DLD1 (cell line): ENCODE results near the gene MAP2K3.

ENCODE experiments used
- in situ Hi-C: cut with HindIII; loops from 2 replicates; pipeline ENCODE4 v1.10.0; 2017; ENCODE audit warnings: low sequenced_read_pairs

The MAP2K3 gene

GRCh38 chr17:21284319-21285163 is at the start of gene MAP2K3:
Gene MAP2K3 (plus strand): TSS chr17:21284711. CDS start chr17:21284921, 210 bp downstream.
- in situ Hi-C loops, result no loop called here

DNA sequence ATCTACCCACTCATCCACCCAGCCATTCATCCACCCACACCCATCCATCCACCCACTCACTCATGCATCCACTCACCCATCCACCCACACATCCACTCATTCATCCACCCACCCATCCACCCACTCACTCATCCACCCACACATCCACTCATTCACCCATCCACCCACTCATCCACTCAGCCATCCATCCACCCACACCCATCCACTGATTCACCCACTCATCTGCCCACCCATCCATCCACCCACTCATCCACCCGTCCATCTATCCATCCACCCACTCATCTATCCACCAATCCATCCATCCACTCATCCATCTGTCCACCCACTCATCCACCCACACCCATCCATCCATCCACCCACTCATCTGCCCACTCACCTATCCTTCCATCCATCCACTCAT is 48.6 kb upstream of the MAP2K3 start:
- in situ Hi-C loops, result no loop called here

GRCh38 chr17:21239680-21240368 is 44.7 kb upstream of the MAP2K3 start:
- in situ Hi-C loops, result no loop called here

DNA sequence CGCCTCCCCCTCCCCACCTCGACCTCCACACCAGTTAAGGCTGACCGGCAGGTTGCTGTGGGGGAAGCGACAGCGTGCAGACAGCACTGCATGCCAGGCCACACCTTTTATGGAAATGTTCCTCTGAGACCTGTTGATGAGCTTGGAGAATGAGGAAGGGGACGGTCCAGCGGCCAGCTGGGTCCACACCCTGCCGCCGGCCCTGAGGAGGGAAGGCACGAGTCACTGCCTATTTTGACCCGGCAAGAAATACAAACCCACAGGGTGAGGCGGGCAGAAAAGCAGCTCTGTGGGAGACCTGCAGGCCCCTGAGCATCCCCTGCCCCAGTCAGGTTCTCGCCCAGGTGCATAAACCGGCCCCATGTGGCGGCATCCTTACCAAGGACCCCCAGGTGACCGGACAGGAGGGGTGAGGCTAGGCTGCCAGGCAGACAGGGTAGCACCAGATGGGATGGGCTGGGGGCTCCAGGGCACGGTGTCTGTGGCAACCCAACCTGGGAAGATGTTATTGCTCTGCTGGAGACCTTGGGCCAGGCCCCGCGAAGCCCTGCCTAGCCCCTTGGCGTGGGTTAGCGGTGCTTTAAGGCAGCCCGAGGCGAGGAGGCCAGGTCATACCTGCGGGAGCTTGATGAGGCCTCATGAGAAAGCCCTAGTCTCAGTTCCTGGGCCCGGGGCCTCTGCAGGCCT is 44.0 kb upstream of the MAP2K3 start:
- in situ Hi-C loops, result no loop called here

GRCh38 chr17:21241564-21241963 is 42.9 kb upstream of the MAP2K3 start:
- in situ Hi-C loops, result no loop called here

- in situ Hi-C loops, result no loop called here
Observed at GRCh38 chr17:21242026-21242697, 42.3 kb upstream of the MAP2K3 start.

DNA sequence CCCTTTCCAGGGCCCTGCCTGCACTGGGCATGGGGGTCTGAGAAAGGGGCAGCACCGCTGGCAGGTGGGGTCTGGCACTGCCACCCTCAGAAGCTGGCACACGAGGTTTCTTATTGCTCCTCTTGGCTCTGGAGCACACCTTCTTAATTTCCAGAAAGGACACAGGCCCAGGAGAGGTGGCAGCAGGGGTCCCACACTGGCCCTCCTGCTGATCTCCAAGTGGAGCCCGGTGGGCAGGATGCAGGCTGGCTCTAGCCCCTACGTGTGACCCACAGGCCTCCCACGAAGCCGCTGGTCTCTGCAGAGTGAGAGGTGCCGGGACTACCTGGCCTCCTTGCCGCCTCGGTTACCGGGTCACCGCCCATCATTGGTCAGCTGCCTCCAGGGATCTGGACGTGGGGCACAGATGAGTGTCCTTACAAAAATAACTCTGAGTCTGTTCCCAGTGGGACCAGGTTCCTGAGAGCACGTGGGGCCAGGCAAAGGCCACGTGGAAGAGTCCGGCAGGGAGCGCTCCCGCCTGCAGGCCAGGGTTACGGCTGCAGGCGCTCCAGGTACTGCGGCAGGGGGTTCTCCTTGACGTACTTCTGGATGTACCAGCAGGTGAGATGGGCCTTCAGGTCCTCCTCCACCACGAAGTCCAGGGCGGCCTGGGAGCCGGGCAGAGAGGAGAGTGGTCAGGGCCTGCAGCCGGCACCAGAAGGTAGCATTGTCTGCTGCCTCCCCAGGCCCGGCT is 41.6 kb upstream of the MAP2K3 start:
- in situ Hi-C loops, result no loop called here

GRCh38 chr17:21243516-21244303 is 40.8 kb upstream of the MAP2K3 start:
- in situ Hi-C loops, result no loop called here

DNA sequence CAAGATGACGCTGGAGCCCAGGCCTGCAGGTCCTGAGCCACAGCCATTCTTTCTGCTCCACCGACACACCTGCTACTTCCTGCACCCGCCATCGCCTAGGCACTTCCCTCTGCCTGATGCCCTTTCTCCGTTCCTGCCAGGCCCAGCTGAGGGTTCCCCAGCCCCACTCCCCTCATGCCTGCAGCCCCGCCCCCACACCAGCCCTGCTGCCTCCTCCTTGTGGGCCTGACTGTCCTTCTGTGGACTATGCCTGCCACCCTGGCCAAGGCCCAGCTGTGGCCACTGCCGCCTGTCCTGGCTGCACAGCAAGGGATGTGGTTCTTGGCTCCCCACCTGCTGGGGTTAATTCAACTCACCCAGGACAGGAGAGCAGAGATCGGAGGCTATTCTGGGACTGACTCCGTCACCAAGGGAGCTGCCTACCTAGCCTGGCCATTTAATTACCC is 38.8 kb upstream of the MAP2K3 start:
- in situ Hi-C loops, result no loop called here

DNA sequence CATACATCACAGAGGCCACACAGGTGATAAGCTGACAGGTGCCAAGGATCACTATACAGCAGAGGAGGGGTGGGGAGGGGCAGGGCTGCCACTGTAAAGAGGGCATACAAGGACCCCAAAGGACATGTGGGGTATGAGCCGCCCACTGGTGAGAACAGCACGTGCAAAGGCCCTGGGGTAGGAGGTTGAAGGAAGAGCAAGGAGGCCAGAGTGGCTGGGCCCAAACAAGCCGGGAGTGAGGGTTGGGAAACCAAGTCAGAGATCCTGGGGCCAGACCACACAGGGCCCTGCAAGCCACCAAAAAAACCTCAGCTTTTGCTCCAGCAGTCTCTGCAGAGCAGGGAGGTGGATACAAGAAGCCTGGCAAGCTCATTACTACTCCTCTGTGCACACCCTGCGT is 37.8 kb upstream of the MAP2K3 start:
- in situ Hi-C loops, result no loop called here

DNA sequence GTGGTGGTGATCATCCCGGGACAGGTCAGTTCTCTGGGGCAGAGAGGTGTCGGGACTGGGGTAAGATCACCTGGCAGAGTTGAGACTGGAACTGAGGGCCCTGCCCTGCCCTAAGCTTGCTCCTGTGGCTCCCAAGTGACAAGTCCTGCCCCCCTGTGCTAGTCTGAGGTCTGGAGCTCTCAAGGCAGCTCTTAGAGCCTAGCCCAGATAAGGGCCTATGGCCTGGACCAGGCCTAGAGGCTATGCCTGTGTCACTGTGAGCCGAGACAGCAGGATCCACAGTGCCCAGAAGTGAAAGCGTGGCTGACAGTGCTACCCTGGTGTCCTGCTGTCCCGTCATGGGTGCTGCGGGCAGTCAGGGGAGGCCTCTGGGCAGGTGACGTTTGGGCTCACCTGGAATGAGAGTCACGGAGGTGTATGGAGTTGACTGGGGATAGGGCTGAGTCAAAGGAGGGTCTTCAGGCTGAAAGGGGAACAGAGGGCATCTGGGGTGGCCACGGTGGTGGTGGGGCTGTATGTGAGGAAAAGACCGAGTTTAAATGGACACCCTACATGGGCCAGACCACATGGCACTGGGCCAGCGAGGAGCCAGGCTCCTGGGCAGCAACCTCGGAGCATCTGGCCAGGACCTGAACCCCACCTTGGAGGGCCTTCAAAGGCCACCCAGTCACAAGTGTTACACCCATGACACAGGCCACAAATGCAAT is 36.8 kb upstream of the MAP2K3 start:
- in situ Hi-C loops, result no loop called here

GRCh38 chr17:21248500-21248899 is 36.0 kb upstream of the MAP2K3 start:
- in situ Hi-C loops, result no loop called here

- in situ Hi-C loops, result no loop called here
Observed at GRCh38 chr17:21249086-21249795, 35.3 kb upstream of the MAP2K3 start.

DNA sequence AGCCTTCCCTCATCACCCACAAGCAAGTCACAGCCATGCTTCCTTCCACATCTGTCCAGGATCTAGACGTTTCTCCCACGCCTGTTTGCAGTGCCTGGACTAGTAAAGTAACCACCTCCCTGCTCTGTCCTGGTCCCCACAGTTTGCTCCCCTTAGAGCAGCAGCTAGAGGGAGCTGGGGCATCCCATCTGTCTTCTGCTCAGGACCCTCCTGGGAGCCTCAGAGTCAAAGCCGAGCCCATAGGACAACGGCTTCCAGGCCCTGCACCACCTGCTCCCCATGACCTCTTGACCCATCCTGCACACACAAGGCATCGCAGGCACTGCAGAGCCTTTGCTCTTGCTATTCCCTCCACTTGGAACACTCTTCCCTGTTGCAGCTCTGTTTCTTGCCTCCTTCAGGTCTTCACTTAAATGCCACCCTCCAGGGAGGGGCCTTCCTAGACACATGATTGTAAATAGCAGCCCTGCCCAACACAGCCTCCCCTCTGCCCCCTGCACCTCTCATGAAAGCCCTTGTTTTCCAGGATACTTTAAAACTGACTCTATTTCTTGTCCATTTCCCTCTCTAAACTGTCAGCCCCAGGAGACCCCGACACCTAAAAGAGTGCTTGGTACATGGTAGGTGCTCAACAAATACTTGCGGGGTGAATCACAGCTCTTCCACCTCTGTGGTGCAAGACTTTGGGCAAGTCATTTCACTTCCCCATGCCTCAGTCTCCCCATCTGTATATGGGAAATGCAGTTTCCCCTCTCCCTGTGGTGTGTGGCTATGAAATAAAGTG is 34.4 kb upstream of the MAP2K3 start:
- in situ Hi-C loops, result no loop called here

DNA sequence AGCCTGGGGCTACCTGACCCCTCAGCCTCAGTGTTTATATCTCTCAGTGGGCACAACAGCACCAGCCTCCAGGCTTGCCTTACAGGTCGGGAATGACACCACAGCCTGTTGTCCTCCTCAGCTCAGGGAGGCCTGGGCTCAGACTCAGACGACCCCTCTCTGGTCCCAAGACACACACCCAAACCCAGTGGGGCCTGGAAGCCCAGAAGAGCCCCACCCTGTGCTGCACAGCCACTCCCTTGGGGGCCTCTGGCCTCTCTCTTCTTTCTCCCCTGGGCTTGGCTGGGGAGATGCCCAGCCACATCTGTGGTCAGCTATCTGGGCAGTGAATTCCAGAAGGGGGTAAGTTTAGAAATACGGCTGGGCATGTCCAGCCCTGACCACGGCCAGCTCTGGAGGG is 33.7 kb upstream of the MAP2K3 start:
- in situ Hi-C loops, result no loop called here

DNA sequence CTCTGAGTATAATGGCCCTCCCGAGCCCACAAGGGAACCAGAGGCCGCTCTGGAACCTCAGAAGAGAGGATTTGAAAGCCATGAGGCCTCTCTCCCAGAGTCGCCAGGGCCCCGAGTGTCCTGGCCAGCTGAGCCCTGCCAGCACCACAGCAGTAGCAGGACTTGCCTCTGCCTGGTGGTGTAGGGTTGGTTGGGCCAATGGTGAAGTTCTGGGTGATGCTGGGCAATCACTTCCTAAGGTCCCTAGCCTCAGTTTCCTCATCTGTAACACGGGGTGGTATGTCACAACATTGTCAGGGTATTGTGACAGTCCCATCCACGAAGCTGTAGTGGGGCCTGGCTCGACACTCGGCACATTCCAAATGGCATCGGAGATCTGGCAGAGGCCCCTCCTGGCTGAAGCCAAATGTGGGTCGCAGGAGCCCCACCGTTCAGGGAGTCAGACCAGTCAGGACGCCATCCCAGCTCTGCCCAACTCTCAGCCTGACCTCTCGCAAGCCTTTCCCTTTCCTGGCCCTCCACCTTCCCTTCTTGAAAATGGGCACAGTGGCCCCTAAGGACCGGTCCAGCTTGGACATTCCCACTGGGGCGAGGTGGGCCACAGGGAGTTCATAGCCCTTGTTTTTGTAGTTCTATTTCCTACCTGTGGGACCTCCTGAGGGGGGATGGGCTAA is 33.0 kb upstream of the MAP2K3 start:
- in situ Hi-C loops, result no loop called here

GRCh38 chr17:21252289-21252795 is 32.2 kb upstream of the MAP2K3 start:
- in situ Hi-C loops, result no loop called here
